Activated CD4-positive, alpha-beta T cell treated with anti-CD3 and anti-CD28 coated beads, Interleukin-2, amount 10 ng/mL, durations not matched to agents 24 days and 14 days (primary cell): ENCODE data around the gene MAP3K5. TPM values are rescaled to one million over a fixed set of nuclear protein-coding genes. Genes with fewer than 3 reads are reported as not detected.
"Not testable (repeated sequence)": the region's sequence is repeated elsewhere in the genome, so short reads cannot be mapped to it uniquely, and the experiment has no call there.

Source experiments
- DNase-seq: peaks from one replicate; pipeline ENCODE4 v3.0.0; 2022
- H3K27ac Mint-ChIP-seq: one replicate; pipeline ENCODE4 v1.8.0; 2022; ENCODE audit warnings: mild to moderate bottlenecking, mixed read lengths
- H3K27me3 Mint-ChIP-seq: one replicate; pipeline ENCODE4 v1.8.0; 2022; ENCODE audit warnings: mixed read lengths
- H3K36me3 Mint-ChIP-seq: one replicate; pipeline ENCODE4 v1.8.0; 2022; ENCODE audit warnings: low read depth, mild to moderate bottlenecking, mixed read lengths
- H3K4me1 Mint-ChIP-seq: one replicate; pipeline ENCODE4 v1.8.0; 2021; ENCODE audit warnings: mixed read lengths
- H3K4me3 Mint-ChIP-seq: one replicate; pipeline ENCODE4 v1.8.0; 2022; ENCODE audit warnings: mild to moderate bottlenecking, moderate library complexity, mixed read lengths
- H3K9me3 Mint-ChIP-seq: one replicate; pipeline ENCODE4 v1.8.0; 2021; ENCODE audit warnings: mixed read lengths
- intact Hi-C: fragments of 100-400 bp; cut with micrococcal nuclease; formaldehyde crosslinking; loops from one replicate; pipeline ENCODE4 v1.15.1; 2023
- total RNA-seq: library from RNA; stranded (reverse); gene quantifications from 2 replicates; pipeline ENCODE4 v1.2.3, GENCODE V29; 2022

The MAP3K5 gene, protein sequence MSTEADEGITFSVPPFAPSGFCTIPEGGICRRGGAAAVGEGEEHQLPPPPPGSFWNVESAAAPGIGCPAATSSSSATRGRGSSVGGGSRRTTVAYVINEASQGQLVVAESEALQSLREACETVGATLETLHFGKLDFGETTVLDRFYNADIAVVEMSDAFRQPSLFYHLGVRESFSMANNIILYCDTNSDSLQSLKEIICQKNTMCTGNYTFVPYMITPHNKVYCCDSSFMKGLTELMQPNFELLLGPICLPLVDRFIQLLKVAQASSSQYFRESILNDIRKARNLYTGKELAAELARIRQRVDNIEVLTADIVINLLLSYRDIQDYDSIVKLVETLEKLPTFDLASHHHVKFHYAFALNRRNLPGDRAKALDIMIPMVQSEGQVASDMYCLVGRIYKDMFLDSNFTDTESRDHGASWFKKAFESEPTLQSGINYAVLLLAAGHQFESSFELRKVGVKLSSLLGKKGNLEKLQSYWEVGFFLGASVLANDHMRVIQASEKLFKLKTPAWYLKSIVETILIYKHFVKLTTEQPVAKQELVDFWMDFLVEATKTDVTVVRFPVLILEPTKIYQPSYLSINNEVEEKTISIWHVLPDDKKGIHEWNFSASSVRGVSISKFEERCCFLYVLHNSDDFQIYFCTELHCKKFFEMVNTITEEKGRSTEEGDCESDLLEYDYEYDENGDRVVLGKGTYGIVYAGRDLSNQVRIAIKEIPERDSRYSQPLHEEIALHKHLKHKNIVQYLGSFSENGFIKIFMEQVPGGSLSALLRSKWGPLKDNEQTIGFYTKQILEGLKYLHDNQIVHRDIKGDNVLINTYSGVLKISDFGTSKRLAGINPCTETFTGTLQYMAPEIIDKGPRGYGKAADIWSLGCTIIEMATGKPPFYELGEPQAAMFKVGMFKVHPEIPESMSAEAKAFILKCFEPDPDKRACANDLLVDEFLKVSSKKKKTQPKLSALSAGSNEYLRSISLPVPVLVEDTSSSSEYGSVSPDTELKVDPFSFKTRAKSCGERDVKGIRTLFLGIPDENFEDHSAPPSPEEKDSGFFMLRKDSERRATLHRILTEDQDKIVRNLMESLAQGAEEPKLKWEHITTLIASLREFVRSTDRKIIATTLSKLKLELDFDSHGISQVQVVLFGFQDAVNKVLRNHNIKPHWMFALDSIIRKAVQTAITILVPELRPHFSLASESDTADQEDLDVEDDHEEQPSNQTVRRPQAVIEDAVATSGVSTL (N-terminal part only)
- 8.7 and 8.8 TPM in 2 replicates for total RNA-seq

DNA sequence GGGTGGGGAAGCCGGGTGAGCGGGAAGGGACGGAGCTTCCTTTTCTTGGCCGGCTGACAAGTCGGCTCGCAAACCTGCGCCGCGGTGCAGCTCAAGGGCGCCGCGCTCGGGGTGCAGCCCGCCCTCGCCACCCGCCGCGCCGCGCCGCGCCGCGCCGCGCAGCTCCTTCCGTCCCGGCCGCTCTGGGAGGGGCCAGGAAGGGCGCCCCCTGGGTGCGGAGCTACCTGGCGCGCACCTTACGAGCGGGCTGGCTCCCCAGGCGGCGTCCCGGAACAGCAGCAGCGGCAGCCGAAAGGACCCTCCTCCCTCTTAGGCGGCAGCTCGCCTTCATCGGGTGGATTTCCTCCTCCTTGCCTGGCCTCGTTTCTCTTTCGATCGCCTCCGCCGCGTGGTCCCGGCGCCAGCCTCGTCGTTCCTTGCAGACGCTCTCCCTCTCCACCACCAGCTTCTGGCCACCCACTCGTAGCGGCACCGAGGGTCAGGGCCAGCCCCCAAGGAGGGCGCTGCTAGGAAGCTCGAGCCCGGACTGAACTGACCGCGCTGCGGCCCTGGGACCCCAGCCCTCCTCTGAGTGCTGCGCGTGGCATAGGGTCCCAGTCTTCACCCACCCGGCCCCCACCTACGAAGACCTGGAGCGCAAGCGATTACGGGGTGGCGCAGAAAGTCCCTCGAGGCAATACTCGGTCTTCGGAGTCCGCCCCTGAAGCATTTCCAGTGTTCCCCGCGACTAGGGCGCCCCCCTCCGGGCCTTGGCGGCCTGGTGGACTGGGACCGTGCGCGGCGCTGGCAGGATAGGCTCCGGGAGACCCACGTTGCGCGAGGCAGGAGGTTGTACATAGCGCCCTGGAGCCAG lies at the start of gene MAP3K5:
Gene MAP3K5, minus strand, starts transcription at position 68 of the 853 bp plus-strand sequence. CDS start 320 bp downstream, outside the sequence.
- Mint-ChIP-seq H3K4me3 (peak within 1 kb of the TSS; percentile 84), H3K36me3 (peaks cover 9% of the 10 kb centered on the region), H3K27me3 (peaks cover 3% of the 10 kb centered on the region), H3K9me3 (no peaks in the 10 kb centered on the region), H3K27ac (peak within 1 kb of the TSS; percentile 96), H3K4me1 (peaks cover 26% of the 10 kb centered on the region)
- DNase-seq, result peak; percentile 98
- intact Hi-C loops, result loop anchor here (1.0 to 2.0 kb wide), 7 partner anchors 30 to 504 kb away; partner anchors contain the start of genes BCLAF1 and PEX7

DNA sequence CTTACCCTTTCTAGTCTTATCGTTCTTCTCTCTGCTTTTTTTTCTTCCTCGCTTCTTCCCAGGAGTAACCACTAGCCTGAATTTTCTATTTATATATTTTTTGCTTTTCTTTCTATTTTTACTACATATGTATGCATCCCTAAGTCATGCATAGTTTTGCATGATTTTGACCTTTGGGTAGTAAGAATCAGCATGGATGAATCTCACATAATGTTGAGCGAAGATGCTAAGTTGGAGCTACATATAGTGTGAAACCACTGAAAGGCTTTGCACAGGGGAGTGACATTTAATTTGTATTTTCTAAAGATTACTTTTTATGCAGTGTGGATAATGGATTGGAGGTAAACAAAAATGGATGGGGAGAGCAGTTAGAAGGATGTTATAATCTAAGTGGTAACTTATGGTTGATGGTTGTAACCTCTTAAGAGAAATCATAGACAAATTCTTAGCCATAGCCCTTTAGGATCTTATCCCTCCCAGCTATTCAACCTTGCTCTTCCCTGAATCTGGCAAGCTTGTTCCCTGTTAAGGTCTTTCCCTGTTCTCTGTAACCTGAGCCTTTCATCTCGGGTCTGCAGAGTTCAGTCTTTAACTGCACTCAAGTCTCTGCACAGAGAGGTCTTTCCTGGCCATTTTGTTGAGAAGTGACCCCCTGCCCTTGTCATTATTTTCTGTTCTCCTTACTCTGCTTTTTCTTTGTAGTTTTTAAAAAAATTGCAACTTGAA lies 48.2 kb upstream of the MAP3K5 start:
- H3K27ac Mint-ChIP-seq, result no peak overlapping the region
- no peak for DNase-seq
- H3K4me3 Mint-ChIP-seq, result no peak overlapping the region
- intact Hi-C loops, result no loop called here
- no peaks in the 10 kb centered on the region for H3K9me3 Mint-ChIP-seq
- H3K36me3 Mint-ChIP-seq, result peaks cover under 1% of the 10 kb centered on the region
- H3K27me3 Mint-ChIP-seq, result no peaks in the 10 kb centered on the region
- no peaks in the 10 kb centered on the region for H3K4me1 Mint-ChIP-seq

DNA sequence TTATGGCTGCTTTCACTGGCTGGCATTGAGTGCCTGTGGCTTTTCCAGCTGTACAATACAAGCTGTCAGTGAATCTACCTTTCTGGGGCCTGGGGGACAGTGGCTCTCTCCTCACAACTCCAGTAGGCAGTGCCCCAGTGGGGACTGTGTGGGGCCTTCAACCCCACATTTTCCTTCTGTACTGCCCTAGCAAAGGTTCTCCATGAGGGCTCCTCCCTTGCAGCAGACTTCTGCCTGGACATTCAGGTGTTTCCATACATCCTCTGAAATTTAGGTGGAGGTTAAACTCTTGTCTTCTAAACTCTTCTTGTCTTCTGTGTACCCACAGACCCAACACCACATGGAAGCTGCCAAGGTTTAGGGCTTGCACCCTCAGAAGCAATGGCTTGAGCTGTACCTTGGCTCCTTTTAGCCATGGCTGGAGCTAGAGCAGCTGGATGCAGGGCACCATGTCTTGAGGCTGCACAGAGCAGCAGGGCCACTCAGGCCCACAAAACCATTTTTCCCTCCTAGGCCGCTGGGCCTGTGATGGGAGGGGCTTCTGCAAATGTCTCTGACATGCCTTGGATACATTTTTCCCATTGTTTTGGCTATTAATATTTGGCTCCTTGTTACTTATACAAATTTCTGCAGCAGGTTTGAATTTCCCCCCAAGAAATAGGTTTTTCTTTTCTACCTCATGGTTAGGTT lies 39.7 kb upstream of the MAP3K5 start:
- intact Hi-C loops, result no loop called here
- Mint-ChIP-seq H3K36me3 (peaks cover 53% of the 10 kb centered on the region), H3K27me3 (no peaks in the 10 kb centered on the region), H3K27ac (no peak overlapping the region), H3K4me3 (no peak overlapping the region), H3K9me3 (peaks cover 13% of the 10 kb centered on the region), H3K4me1 (peaks cover 4% of the 10 kb centered on the region)
- DNase-seq, result no peak

DNA sequence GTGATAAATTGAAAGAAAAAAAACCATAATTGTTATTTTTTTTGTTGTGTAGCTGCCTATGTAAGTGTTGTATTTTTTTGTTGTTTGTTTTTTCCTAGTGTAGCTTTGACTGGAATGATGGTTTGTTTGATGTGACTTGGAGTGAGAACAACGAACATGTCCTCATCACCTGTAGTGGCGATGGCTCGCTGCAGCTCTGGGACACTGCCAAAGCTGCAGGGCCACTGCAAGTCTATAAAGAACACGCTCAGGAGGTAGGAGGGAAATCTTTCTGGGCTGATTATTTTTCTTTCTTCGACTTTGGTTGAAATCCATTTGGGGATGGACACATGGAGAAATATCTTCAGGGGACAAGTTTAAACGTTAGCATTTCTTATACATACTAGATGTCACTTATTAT lies 33.9 kb upstream of the MAP3K5 start:
- intact Hi-C loops, result loop anchor here (10.0 kb wide), 1 partner anchor 389 kb away; the partner anchor contains the start of gene IFNGR1
- peaks cover 22% of the 10 kb centered on the region for H3K4me1 Mint-ChIP-seq
- DNase-seq, result no peak
- H3K27me3 Mint-ChIP-seq, result no peaks in the 10 kb centered on the region
- H3K27ac Mint-ChIP-seq, result no peak overlapping the region
- peaks cover 43% of the 10 kb centered on the region for H3K36me3 Mint-ChIP-seq
- H3K4me3 Mint-ChIP-seq, result no peak overlapping the region
- H3K9me3 Mint-ChIP-seq, result no peaks in the 10 kb centered on the region

DNA sequence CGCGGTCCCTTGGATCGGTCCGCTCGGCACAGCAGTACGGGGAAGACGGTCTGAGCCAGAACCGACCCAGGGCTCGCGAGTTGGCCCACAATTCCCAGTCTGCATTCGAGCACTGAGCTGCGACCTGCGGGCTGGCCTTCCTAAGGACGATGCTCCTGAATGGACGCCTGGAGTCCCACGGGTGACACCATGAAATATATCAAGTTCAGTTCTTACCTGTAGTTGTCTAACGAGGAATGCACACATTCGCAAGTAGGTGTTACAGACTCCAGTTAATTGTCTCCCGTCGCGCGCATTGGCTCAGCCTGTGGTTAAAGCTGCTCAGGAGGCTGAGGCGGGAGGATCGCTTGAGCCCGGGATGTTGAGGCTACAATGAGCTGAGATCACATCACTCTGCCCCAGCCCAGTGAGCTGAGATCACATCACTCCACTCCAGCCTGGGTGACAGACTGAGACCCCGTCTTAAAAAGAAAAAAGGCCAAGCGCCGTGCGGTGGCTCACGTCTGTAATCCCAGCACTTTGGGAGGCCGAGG lies 30.9 kb upstream of the MAP3K5 start:
- no peaks in the 10 kb centered on the region for H3K9me3 Mint-ChIP-seq
- DNase-seq, result no peak
- H3K27ac Mint-ChIP-seq, result peak overlapping the region; percentile 93

DNA sequence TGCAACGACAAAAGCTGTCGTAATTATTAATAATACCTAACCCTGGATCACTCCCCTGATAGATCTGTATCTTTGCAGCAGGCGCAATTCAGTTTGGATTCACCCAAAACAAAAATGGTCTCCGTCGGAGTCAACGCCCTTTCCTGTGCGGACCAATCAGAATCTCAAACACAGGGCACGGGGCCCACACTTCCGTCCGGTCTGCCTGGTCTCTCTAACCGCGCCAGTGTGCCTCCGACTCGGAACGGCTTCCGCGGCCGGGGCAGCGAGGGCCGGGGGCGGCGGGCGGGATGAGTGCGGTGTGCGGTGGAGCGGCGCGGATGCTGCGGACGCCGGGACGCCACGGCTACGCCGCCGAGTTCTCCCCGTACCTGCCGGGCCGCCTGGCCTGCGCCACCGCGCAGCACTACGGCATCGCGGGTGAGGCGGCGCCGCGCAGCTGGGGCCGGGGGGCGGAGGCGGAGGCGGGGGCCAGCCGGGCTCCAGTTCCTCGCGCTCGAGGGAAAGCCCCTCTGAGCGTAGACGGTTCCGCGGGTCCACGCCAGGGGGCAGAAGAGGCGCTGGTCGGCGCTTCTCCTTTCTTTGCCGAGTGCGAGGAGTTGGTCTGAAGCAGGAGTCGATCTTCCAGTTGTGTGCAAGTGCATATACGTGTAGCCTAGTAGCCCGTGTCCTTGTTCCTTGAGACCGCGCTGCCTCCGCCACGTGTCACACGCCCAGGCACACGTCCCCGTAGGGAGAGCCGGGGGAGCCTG lies 30.3 kb upstream of the MAP3K5 start, which contains the start of gene PEX7:
Gene PEX7, plus strand, starts transcription at position 217 of the 752 bp plus-strand sequence. Its CDS starts 74 bp downstream, at position 291.
- DNase-seq, result peak; percentile 96
- Mint-ChIP-seq H3K4me3 (peak within 1 kb of the TSS; percentile 95), H3K27me3 (peaks cover 6% of the 10 kb centered on the region), H3K27ac (peak within 1 kb of the TSS; percentile 96), H3K36me3 (peaks cover 23% of the 10 kb centered on the region), H3K9me3 (no peaks in the 10 kb centered on the region), H3K4me1 (peaks cover 18% of the 10 kb centered on the region)
- intact Hi-C loops, result loop anchor here (1.0 to 10.0 kb wide), 2 partner anchors 29 to 392 kb away; partner anchors contain the start of gene IFNGR1

More for the DNA sequence above, 30.9 kb upstream of the MAP3K5 start:
- Mint-ChIP-seq H3K4me3 (peak overlapping the region; percentile 95), H3K36me3 (peaks cover 26% of the 10 kb centered on the region), H3K4me1 (peaks cover 20% of the 10 kb centered on the region), H3K27me3 (peaks cover 5% of the 10 kb centered on the region)
- intact Hi-C loops, result loop anchor here (10.0 kb wide), 1 partner anchor 392 kb away; the partner anchor contains the start of gene IFNGR1

DNA sequence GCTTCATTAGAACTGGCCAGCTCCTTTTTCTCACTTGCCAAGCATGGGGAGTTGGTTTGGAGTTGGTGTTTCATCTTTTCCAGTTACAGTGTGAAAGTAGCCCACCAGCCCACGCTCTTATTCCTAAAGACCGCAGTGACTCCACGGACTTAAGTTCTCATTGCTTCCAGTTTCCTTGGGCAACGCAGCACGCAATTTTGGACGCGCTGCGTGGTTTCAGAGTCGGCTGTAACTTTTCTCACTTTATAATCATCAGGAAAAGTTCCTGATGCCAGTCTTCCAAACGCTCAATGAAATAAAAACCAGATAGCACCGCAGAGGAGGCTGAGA lies 29.7 kb upstream of the MAP3K5 start:
- H3K9me3 Mint-ChIP-seq, result no peaks in the 10 kb centered on the region
- peaks cover 18% of the 10 kb centered on the region for H3K4me1 Mint-ChIP-seq
- peaks cover 20% of the 10 kb centered on the region for H3K36me3 Mint-ChIP-seq
- H3K4me3 Mint-ChIP-seq, result peak overlapping the region; percentile 95
- H3K27ac Mint-ChIP-seq, result peak overlapping the region; percentile 96
- H3K27me3 Mint-ChIP-seq, result peaks cover 8% of the 10 kb centered on the region
- no peak for DNase-seq
- intact Hi-C loops, result loop anchor here (1.0 to 10.0 kb wide), 2 partner anchors 29 to 393 kb away; partner anchors contain the start of gene IFNGR1

DNA sequence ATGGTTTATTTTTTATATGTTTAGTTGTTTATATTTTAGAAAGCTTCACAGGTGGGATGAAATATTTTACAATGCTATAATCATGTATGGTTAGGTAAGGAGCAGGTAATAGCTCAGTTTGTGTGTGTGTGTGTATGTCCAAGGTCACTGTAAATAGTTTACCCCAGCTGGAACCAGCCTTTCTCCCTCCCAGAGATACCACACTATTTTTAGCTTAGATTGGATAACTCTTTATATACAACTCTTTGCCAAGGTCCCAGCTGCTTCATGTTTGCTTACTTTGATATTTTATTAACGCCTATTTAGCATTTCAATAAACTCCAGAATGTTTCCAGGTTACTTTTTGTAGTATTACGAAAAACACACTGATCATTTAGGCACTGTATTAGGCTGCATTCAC lies 28.3 kb upstream of the MAP3K5 start:
- intact Hi-C loops, result loop anchor here (10.0 kb wide), 1 partner anchor 394 kb away; the partner anchor contains the start of gene IFNGR1

DNA sequence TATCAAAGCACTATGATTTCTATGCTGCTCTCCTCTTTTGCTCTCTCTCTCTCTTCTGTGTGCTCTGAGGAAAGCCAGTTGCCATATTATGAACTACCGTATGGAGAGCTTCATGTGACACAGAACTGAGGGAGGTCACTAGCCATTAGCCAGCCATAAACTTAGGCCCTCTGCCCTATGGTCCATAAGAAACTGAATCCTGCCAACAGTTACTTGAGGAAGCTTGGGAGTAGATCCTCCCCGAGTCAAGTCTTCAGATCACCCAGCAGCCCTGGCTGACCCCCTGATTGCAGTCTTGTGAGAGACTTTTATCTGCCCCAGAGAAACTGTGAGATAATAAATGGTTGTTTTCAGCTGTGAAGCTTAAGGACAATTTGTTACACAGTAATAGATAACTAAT lies 24.4 kb upstream of the MAP3K5 start:
- no peak for DNase-seq
- Mint-ChIP-seq H3K27ac (no peak overlapping the region), H3K36me3 (no peaks in the 10 kb centered on the region), H3K9me3 (no peaks in the 10 kb centered on the region), H3K4me1 (peaks cover 4% of the 10 kb centered on the region), H3K4me3 (no peak overlapping the region), H3K27me3 (peaks cover 12% of the 10 kb centered on the region)
- intact Hi-C loops, result no loop called here

More for the DNA sequence above, 28.3 kb upstream of the MAP3K5 start:
- Mint-ChIP-seq H3K4me1 (peaks cover 18% of the 10 kb centered on the region), H3K4me3 (no peak overlapping the region), H3K27ac (no peak overlapping the region), H3K36me3 (peaks cover 8% of the 10 kb centered on the region), H3K27me3 (peaks cover 9% of the 10 kb centered on the region), H3K9me3 (no peaks in the 10 kb centered on the region)
- DNase-seq, result no peak

DNA sequence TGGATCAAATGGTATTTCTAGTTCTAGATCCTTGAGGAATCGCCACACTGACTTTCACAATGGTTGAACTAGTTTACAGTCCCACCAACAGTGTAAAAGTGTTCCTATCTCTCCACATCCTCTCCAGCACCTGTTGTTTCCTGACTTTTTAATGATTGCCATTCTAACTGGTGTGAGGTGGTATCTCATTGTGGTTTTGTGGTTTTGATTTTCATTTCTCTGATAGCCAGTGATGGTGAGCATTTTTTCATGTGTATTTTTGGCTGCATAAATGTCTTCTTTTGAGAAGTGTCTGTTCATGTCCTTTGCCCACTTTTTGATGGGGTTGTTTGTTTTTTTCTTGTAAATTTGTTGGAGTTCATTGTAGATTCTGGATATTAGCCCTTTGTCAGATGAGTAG lies 23.3 kb upstream of the MAP3K5 start:
- intact Hi-C loops, H3K27ac Mint-ChIP-seq, H3K9me3 Mint-ChIP-seq, H3K4me3 Mint-ChIP-seq, DNase-seq, H3K36me3 Mint-ChIP-seq, H3K4me1 Mint-ChIP-seq: not testable (repeated sequence)
- H3K27me3 Mint-ChIP-seq, result peaks cover 15% of the 10 kb centered on the region

DNA sequence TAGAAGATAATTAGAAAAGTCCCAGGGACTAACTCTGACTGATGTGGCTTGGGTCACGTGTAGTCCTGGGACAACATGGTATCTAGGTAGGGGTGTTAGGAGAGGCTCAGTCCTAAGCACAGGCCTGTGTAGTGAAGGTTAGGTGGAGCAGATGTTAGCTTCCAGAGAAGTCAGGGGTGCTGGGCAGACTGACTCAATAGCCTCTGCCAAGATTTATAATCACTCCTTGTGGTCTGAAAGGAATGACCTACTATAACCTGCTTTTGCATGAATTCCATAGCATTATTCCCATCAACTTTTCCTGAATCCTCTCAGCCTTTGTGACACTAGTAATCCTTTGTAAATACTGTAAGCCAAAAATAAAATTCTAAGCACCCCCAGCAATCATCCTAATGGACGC lies 19.9 kb upstream of the MAP3K5 start:
- Mint-ChIP-seq H3K4me3 (no peak overlapping the region), H3K36me3 (no peaks in the 10 kb centered on the region), H3K9me3 (no peaks in the 10 kb centered on the region), H3K27me3 (peaks cover 8% of the 10 kb centered on the region), H3K4me1 (no peaks in the 10 kb centered on the region), H3K27ac (no peak overlapping the region)
- no peak for DNase-seq
- intact Hi-C loops, result no loop called here
